Measurements from ENCODE around the gene TBC1D16.

- TF ChIP-seq EZH2 (IDR thresholded peaks at IDR 0.05; ENCODE audit: insufficient read depth, poor library complexity, severe bottlenecking) = no peak
- TF ChIP-seq EZH2phosphoT487 (IDR thresholded peaks at IDR 0.05; ENCODE audit: insufficient read depth, low read depth) = no peak
These were observed 25.7 kb upstream of the TBC1D16 start for GRCh38 chr17:80061421-80061820.

Data from GM23248 (cell line).